Gastrocnemius medialis (tissue), 4 donors: ENCODE measurements around the gene NDUFS6.

ENCODE experiments used
- POLR2A ChIP-seq, 2 donors: fragments of 450-650 bp; IDR thresholded peaks; one replicate each; pipeline ENCODE4 v1.6.1; 2017; ENCODE audit warnings: antibody characterized with exemption in 2 of 2, mild to moderate bottlenecking in 2 of 2, moderate library complexity in 2 of 2
- TF ChIP-seq, protein P1 (sequence below), 5 experiments: fragments of 450-650 bp in 3 of 5; fragments of 200-600 bp in 2 of 5; sonication (generic) in 2 of 5; IDR thresholded peaks in 4 of 5; conservative IDR thresholded peaks in 1 of 5; 1 replicate in 4 of 5; 2 replicates in 1 of 5; pipeline ENCODE4 v1.5.1; 2016 to 2019; ENCODE audit warnings: antibody characterized with exemption in 5 of 5, mild to moderate bottlenecking in 3 of 5, moderate library complexity in 3 of 5

DNA sequence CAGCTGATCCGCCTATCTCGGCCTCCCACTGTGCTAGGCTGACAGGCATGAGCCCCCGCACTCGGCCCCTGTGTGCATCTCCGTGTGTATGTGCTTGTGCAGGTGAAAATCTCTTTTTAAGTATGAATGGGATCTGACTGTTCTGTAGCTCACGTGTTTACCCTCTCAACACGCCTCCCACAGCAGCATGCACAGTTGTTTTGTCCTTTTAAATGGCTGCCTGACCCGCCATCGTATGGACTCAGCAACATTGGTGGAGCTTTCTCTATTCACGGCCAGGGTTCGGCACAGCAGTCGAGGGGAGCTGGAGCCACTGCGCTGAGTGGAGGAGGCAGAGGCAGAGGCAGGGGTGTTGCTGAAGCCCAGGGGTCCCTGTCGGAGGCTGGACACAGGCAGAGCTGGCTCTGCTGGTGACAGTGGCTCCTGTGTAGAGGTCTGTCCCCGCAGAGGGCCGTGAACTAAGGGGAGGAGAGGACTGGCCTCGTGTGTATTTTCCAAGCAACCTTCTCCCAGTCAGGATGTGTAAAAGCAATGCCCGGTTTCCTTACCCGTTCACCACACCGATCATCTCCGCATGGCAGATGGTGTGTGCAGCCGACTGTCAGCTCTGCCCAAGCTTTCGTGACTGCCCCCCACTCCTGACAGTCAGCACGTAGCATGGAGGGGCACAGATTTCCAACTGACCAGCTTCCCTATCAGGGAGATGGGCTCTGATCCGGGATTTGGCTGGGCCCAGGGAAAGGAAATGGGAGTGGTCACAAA lies 38.9 kb upstream of the NDUFS6 start:
- TF ChIP-seq POLR2A (IDR thresholded peaks at IDR 0.05): no peak
- TF ChIP-seq, protein P1, sequence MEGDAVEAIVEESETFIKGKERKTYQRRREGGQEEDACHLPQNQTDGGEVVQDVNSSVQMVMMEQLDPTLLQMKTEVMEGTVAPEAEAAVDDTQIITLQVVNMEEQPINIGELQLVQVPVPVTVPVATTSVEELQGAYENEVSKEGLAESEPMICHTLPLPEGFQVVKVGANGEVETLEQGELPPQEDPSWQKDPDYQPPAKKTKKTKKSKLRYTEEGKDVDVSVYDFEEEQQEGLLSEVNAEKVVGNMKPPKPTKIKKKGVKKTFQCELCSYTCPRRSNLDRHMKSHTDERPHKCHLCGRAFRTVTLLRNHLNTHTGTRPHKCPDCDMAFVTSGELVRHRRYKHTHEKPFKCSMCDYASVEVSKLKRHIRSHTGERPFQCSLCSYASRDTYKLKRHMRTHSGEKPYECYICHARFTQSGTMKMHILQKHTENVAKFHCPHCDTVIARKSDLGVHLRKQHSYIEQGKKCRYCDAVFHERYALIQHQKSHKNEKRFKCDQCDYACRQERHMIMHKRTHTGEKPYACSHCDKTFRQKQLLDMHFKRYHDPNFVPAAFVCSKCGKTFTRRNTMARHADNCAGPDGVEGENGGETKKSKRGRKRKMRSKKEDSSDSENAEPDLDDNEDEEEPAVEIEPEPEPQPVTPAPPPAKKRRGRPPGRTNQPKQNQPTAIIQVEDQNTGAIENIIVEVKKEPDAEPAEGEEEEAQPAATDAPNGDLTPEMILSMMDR (IDR thresholded peaks at IDR 0.05 in 4 of 5, conservative IDR thresholded peaks at IDR 0.05 in 1 of 5): no peak
